Measurements from ENCODE around the gene SHC4. TPM values are rescaled to one million over a fixed set of nuclear protein-coding genes. Genes with fewer than 3 reads are reported as not detected.

The SHC4 gene
- total and polyA plus RNA-seq, 2 of the 13 experiments (the other 11 are each of a cell fraction or from before 2014, with no cell fraction given) = 0.04 TPM; not detected in 1

GRCh38 chr15:48937886-48938285, 25.8 kb downstream of the SHC4 start:
- BruUV-seq (replicated peaks) = no TSS peak
- in situ Hi-C loops (cut with HindIII; ENCODE audit: extremely low pct_ligation_motif_present, low pct_unique_long_range_greater_than_20kb) = no loop called here
- no peak for FAIRE-seq
- DNase-seq (ENCODE audit: low spot score) = no peak
- intact Hi-C loops (cut with micrococcal nuclease; ENCODE audit: unreplicated experiment) = no loop called here
- WGBS (ENCODE audit: low lambda C conversion rate) = 0% methylated on average over 2 of the region's 2 CpGs
- ChIA-PET POLR2A (no interaction called here), CTCF (ENCODE audit: low intra/inter-chr PET ratio, low total read pairs) (no interaction called here)
- no peak overlapping the region for H3K9ac ChIP-seq (ENCODE audit: insufficient read depth, low read depth, low read length)
- no peaks in the 10 kb centered on the region for H3K4me1 ChIP-seq (ENCODE audit: insufficient read depth, low read length)
- H3K9me3 ChIP-seq (ENCODE audit: low read length) = no peaks in the 10 kb centered on the region
- ATAC-seq = no peak
- H3K4me2 ChIP-seq (ENCODE audit: low read depth, low read length) = no peak overlapping the region
- H3K27me3 ChIP-seq (ENCODE audit: control insufficient read depth in 1 of 2, insufficient read depth in 2 of 2, low read length in 2 of 2) = no peaks in the 10 kb centered on the region; a peak in 1 of 5 replicates
- H4K20me1 ChIP-seq (ENCODE audit: insufficient read depth, low read length) = no peaks in the 10 kb centered on the region
- H2AFZ ChIP-seq (ENCODE audit: low read length) = no peak overlapping the region
- TF ChIP-seq, protein P1, sequence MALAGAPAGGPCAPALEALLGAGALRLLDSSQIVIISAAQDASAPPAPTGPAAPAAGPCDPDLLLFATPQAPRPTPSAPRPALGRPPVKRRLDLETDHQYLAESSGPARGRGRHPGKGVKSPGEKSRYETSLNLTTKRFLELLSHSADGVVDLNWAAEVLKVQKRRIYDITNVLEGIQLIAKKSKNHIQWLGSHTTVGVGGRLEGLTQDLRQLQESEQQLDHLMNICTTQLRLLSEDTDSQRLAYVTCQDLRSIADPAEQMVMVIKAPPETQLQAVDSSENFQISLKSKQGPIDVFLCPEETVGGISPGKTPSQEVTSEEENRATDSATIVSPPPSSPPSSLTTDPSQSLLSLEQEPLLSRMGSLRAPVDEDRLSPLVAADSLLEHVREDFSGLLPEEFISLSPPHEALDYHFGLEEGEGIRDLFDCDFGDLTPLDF (CRISPR knock-in tag; IDR thresholded peaks at IDR 0.05) = no peak
- TF ChIP-seq RXRA (CRISPR knock-in tag; IDR thresholded peaks at IDR 0.05) (no peak), ZNF639 (CRISPR knock-in tag; conservative IDR thresholded peaks at IDR 0.05) (no peak), TOPORS (CRISPR knock-in tag; IDR thresholded peaks at IDR 0.05) (no peak), BCL6 (CRISPR knock-in tag; IDR thresholded peaks at IDR 0.05) (no peak), ZNF143 (CRISPR knock-in tag; IDR thresholded peaks at IDR 0.05) (no peak), RORA (CRISPR knock-in tag; IDR thresholded peaks at IDR 0.05) (no peak), YEATS2 (CRISPR knock-in tag; IDR thresholded peaks at IDR 0.05; ENCODE audit: borderline replicate concordance) (no peak)
- H3K79me2 ChIP-seq (ENCODE audit: insufficient read depth, low read length) = no peaks in the 10 kb centered on the region
- no peaks in the 10 kb centered on the region for H3K36me3 ChIP-seq (replicated peaks in 1 of 2; ENCODE audit: control insufficient read depth in 1 of 2, insufficient read depth in 2 of 2, low read length in 2 of 2)
- H3K27ac ChIP-seq (ENCODE audit: extremely low read length, insufficient read depth, low read length) = no peak overlapping the region
- no peak overlapping the region for H3K4me3 ChIP-seq (replicated peaks in 1 of 3; ENCODE audit: insufficient read depth in 1 of 3, low read depth in 2 of 3, low read length in 3 of 3)
